Nephron progenitor cell (in vitro differentiated cells): Measurements from ENCODE around the gene ZMIZ1.

Source experiments
- DNase-seq: peaks from one replicate; pipeline ENCODE4 v3.0.0; 2021
- H3K27ac Mint-ChIP-seq: 2 replicates; pipeline ENCODE4 v1.8.0; 2021; ENCODE audit warnings: mild to moderate bottlenecking, moderate library complexity, mixed read lengths
- H3K27me3 Mint-ChIP-seq: 2 replicates; pipeline ENCODE4 v1.8.0; 2021; ENCODE audit warnings: mild to moderate bottlenecking, low read depth, mixed read lengths; ENCODE audit not compliant: poor library complexity
- H3K36me3 Mint-ChIP-seq: 2 replicates; pipeline ENCODE4 v1.8.0; 2021; ENCODE audit warnings: low read depth, mixed read lengths
- H3K4me1 Mint-ChIP-seq: 2 replicates; pipeline ENCODE4 v1.8.0; 2021; ENCODE audit warnings: mixed read lengths
- H3K4me3 Mint-ChIP-seq: 2 replicates; pipeline ENCODE4 v1.8.0; 2021; ENCODE audit warnings: mild to moderate bottlenecking, moderate library complexity, mixed read lengths
- H3K9me3 Mint-ChIP-seq: 2 replicates; pipeline ENCODE4 v1.8.0; 2021; ENCODE audit warnings: mild to moderate bottlenecking, moderate library complexity, mixed read lengths
- CTCF ChIP-seq: fragments of 200-600 bp; sonication (generic); IDR thresholded peaks from 2 replicates; pipeline ENCODE4 v1.5.0; 2021; ENCODE audit warnings: antibody characterized with exemption

Gene ZMIZ1

DNA sequence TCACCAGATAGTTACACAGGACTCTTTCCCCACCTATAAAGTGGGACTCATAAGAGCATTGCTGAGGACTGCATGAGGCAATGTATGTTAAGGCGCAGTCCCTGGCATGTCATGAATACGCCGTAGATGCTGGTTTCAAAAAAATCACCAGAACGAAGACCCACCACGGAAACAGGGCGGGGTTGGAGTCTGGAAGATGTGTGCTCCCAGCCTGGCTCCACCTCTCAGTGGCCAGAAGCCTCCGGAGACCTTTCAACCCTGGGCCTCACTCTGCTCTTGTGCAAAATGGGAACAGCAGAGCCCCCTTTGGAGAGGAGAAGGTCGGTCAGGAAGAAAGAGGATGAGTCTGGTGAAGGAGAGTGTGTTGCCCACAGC lies 12.4 kb upstream of the ZMIZ1 start:
- peaks cover 46% of the 10 kb centered on the region for H3K4me1 Mint-ChIP-seq
- H3K4me3 Mint-ChIP-seq, result no peak overlapping the region

GRCh38 chr10:79056736-79057391 lies 11.9 kb upstream of the ZMIZ1 start:
- no peak for DNase-seq

More for the DNA sequence above, 12.4 kb upstream of the ZMIZ1 start:
- peaks cover 12% of the 10 kb centered on the region for H3K27me3 Mint-ChIP-seq
- no peak for TF ChIP-seq CTCF
- no peak overlapping the region for H3K27ac Mint-ChIP-seq
- H3K9me3 Mint-ChIP-seq, result no peaks in the 10 kb centered on the region
- no peaks in the 10 kb centered on the region for H3K36me3 Mint-ChIP-seq
- DNase-seq, result no peak

GRCh38 chr10:79057481-79058275 lies 11.1 kb upstream of the ZMIZ1 start:
- Mint-ChIP-seq H3K4me3 (no peak overlapping the region), H3K27ac (no peak overlapping the region), H3K4me1 (peaks cover 43% of the 10 kb centered on the region), H3K36me3 (no peaks in the 10 kb centered on the region), H3K9me3 (no peaks in the 10 kb centered on the region), H3K27me3 (peaks cover 11% of the 10 kb centered on the region)
- DNase-seq, result no peak
- TF ChIP-seq CTCF, result no peak

More at GRCh38 chr10:79056736-79057391, 11.9 kb upstream of the ZMIZ1 start:
- Mint-ChIP-seq H3K36me3 (no peaks in the 10 kb centered on the region), H3K9me3 (no peaks in the 10 kb centered on the region), H3K27ac (no peak overlapping the region), H3K4me1 (peaks cover 46% of the 10 kb centered on the region), H3K4me3 (no peak overlapping the region), H3K27me3 (peaks cover 11% of the 10 kb centered on the region)
- TF ChIP-seq CTCF, result no peak

GRCh38 chr10:79058899-79059841 lies 9.6 kb upstream of the ZMIZ1 start:
- no peak for DNase-seq
- Mint-ChIP-seq H3K36me3 (no peaks in the 10 kb centered on the region), H3K4me3 (no peak overlapping the region), H3K9me3 (no peaks in the 10 kb centered on the region), H3K4me1 (peaks cover 49% of the 10 kb centered on the region), H3K27ac (no peak overlapping the region), H3K27me3 (peaks cover 11% of the 10 kb centered on the region)
- no peak for TF ChIP-seq CTCF

- H3K27ac Mint-ChIP-seq, result no peak overlapping the region
- no peak for DNase-seq
- H3K36me3 Mint-ChIP-seq, result no peaks in the 10 kb centered on the region
- no peak overlapping the region for H3K4me3 Mint-ChIP-seq
- no peak for TF ChIP-seq CTCF
- H3K9me3 Mint-ChIP-seq, result no peaks in the 10 kb centered on the region
- peaks cover 11% of the 10 kb centered on the region for H3K27me3 Mint-ChIP-seq
- H3K4me1 Mint-ChIP-seq, result peaks cover 53% of the 10 kb centered on the region
Measured at GRCh38 chr10:79059859-79060379, 8.8 kb upstream of the ZMIZ1 start.
